Calu3 (cell line): ENCODE measurements around the gene CASR. TPM values are rescaled to one million over a fixed set of nuclear protein-coding genes. Genes with fewer than 3 reads are reported as not detected.

ENCODE experiments used
- BruUV-seq: library from RNA; stranded (reverse); fragments of 400-500 nt; replicated peaks from 2 replicates; lab custom pipeline; 2021; lab: Mats Ljungman, UMichigan
- CTCF ChIA-PET: fragments of 300-600 bp; sonication (Branson Sonifier 250); formaldehyde crosslinking; loops from one replicate; lab custom pipeline; 2022; ENCODE audit warnings: antibody characterized with exemption; lab: Charles Lee
- DNase-seq: peaks from one replicate; pipeline ENCODE4 v3.0.0; 2022
- H3K27ac Mint-ChIP-seq: one replicate; pipeline ENCODE4 v1.8.0; 2022; ENCODE audit warnings: mixed read lengths; ENCODE audit not compliant: unreplicated experiment
- H3K27me3 Mint-ChIP-seq: one replicate; pipeline ENCODE4 v1.8.0; 2022; ENCODE audit warnings: mixed read lengths; ENCODE audit not compliant: unreplicated experiment
- H3K36me3 Mint-ChIP-seq: one replicate; pipeline ENCODE4 v1.8.0; 2022; ENCODE audit warnings: mild to moderate bottlenecking, moderate library complexity, mixed read lengths; ENCODE audit not compliant: insufficient read depth, unreplicated experiment
- H3K4me1 Mint-ChIP-seq: one replicate; pipeline ENCODE4 v1.8.0; 2022; ENCODE audit warnings: mild to moderate bottlenecking, low read depth, mixed read lengths; ENCODE audit not compliant: unreplicated experiment
- H3K4me3 Mint-ChIP-seq: one replicate; pipeline ENCODE4 v1.8.0; 2022; ENCODE audit warnings: mild to moderate bottlenecking, low read depth, moderate library complexity, mixed read lengths; ENCODE audit not compliant: unreplicated experiment
- H3K9me3 Mint-ChIP-seq: one replicate; pipeline ENCODE4 v1.8.0; 2022; ENCODE audit warnings: low read depth, mixed read lengths; ENCODE audit not compliant: unreplicated experiment
- intact Hi-C: fragments of 100-400 bp; cut with micrococcal nuclease; formaldehyde crosslinking; loops from one replicate; pipeline ENCODE4 v1.10.0; 2022; ENCODE audit not compliant: unreplicated experiment
- total RNA-seq: library from RNA; stranded (reverse); gene quantifications from 2 replicates; pipeline ENCODE4 v1.2.3, GENCODE V29; 2022
- TF ChIP-seq, protein P1 (sequence below): fragments of 200-600 bp; IDR thresholded peaks from one replicate; pipeline ENCODE4 v1.8.0; 2022; ENCODE audit warnings: antibody characterized with exemption; ENCODE audit not compliant: unreplicated experiment

CASR gene
- total RNA-seq, 1 experiment from 2014 or later, result 2.3 TPM

DNA sequence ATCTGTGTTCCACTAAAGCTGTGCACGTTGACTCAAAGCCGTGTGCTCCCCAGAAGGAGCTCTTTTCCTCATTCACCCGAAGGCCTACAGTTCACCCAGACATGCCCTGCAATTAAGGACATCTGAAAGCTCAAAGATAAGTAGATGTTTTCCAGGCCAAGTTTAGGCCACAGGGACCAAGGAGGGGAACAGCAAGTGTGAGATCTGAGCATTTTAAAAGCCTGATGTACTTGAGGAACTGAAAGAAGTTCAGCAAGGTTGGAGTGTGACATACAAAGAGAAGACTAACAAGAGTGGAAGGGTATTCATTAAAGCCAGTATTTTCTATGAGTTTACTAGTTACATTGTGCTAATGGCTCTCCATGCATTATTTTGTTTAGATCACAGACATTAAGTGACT, 68.0 kb downstream of the CASR start:
- intact Hi-C loops, result loop anchor here (10.0 kb wide), 3 partner anchors 103 to 397 kb away; no protein-coding TSS in a partner anchor
- H3K4me3 Mint-ChIP-seq, result no peak overlapping the region

DNA sequence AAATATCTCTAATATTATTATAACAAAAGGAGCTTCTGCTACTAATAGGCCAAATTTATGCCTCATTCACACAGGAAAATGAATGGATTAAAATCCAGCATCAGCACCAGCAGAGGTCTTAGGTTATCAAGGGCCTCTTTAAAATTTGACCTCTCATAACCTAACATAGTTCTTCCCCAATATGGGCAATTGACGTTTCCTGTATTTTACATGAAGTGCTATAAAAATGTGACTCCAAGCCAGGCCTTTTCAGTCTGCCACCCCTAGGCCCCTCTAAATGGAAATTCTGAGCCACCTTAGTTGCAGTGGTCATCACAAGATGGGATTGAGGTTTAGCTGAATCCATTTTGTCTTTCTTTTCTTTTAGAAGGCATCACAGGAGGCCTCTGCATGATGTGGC, 70.1 kb downstream of the CASR start:
- no peak overlapping the region for H3K4me3 Mint-ChIP-seq

More for the DNA sequence above, 68.0 kb downstream of the CASR start:
- no peaks in the 10 kb centered on the region for H3K27me3 Mint-ChIP-seq
- no peaks in the 10 kb centered on the region for H3K36me3 Mint-ChIP-seq
- TF ChIP-seq, protein P1, sequence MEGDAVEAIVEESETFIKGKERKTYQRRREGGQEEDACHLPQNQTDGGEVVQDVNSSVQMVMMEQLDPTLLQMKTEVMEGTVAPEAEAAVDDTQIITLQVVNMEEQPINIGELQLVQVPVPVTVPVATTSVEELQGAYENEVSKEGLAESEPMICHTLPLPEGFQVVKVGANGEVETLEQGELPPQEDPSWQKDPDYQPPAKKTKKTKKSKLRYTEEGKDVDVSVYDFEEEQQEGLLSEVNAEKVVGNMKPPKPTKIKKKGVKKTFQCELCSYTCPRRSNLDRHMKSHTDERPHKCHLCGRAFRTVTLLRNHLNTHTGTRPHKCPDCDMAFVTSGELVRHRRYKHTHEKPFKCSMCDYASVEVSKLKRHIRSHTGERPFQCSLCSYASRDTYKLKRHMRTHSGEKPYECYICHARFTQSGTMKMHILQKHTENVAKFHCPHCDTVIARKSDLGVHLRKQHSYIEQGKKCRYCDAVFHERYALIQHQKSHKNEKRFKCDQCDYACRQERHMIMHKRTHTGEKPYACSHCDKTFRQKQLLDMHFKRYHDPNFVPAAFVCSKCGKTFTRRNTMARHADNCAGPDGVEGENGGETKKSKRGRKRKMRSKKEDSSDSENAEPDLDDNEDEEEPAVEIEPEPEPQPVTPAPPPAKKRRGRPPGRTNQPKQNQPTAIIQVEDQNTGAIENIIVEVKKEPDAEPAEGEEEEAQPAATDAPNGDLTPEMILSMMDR, result no peak
- CTCF ChIA-PET, result no interaction called here
- no TSS peak for BruUV-seq
- peaks cover 21% of the 10 kb centered on the region for H3K4me1 Mint-ChIP-seq
- no peak for DNase-seq
- no peaks in the 10 kb centered on the region for H3K9me3 Mint-ChIP-seq
- no peak overlapping the region for H3K27ac Mint-ChIP-seq

DNA sequence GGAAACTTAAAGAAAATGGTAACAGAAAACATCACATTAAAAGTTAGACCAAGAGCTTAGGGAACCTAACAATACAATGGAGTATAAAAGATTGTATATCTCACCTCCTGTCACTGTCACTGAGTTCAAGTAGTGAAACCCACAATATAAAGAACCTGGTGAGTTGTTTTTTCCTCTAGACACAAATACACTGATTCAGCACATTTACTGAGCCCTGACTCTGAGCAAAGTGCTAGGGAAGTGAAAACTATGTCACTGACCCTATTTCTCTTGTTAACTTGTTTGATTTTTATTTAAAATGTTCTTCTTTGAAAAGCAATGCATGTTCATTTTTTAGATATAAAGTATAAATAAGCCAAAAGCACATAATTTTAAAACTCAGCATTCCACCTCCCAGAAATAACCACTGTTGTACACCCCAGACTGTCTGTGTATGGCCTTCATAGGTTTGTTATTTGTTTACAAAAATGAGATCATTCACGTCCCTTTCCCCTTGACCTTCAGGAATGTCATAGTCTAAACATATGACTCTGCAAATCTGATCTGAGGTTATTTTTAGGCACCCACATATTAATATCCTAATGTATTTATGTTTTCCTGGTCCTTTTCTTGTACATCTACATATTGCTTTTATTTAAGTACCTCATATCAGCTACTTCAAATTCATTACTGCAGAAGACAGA, 72.4 kb downstream of the CASR start:
- Mint-ChIP-seq H3K27me3 (no peaks in the 10 kb centered on the region), H3K27ac (no peak overlapping the region), H3K9me3 (no peaks in the 10 kb centered on the region), H3K4me3 (no peak overlapping the region), H3K4me1 (peaks cover 6% of the 10 kb centered on the region), H3K36me3 (no peaks in the 10 kb centered on the region)
- no TSS peak for BruUV-seq
- CTCF ChIA-PET, result no interaction called here
- intact Hi-C loops, result loop anchor here (10.0 kb wide), 3 partner anchors 99 to 401 kb away; no protein-coding TSS in a partner anchor
- DNase-seq, result no peak
- TF ChIP-seq, protein P1, result no peak

More for the DNA sequence above, 70.1 kb downstream of the CASR start:
- H3K4me1 Mint-ChIP-seq, result peaks cover 21% of the 10 kb centered on the region
- TF ChIP-seq, protein P1, result no peak
- BruUV-seq, result no TSS peak
- no peaks in the 10 kb centered on the region for H3K36me3 Mint-ChIP-seq
- DNase-seq, result no peak
- CTCF ChIA-PET, result no interaction called here
- no peaks in the 10 kb centered on the region for H3K9me3 Mint-ChIP-seq
- intact Hi-C loops, result loop anchor here (10.0 kb wide), 3 partner anchors 101 to 399 kb away; no protein-coding TSS in a partner anchor
- H3K27ac Mint-ChIP-seq, result no peak overlapping the region
- no peaks in the 10 kb centered on the region for H3K27me3 Mint-ChIP-seq

DNA sequence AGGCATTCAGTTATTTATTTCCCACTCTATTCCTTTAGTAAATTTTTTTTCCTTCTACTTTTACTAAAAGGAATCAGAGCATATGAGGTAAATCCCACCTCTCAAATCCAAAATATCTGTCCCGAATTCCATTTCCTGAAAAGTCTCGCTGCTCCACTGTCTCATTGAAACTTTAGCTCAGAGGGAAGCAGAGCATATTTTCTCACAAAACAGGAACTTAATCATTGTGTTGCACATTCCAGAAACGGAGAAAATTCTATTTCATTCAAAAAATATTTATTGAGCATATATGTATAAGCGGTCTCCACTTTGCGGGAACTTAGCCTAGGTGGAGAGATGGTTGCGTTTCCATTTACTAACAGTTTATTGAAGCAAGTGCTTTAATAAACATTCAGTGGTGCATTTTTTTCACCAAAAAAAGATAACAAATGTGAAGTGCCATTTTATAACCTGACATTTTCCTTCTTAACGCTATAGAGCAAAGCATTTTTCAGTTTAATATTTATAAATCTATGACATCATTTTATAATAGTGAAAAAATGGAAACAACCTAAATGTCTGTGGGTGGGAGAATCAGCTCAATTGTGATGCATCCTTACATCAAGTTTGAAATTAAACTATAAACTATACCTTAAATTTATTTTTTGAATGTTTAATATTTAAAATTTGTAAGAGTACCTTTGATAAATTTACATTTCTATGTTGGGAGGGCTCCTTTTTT, 74.3 kb downstream of the CASR start:
- intact Hi-C loops, result loop anchor here (1.0 to 10.0 kb wide), 5 partner anchors 97 to 711 kb away; no protein-coding TSS in a partner anchor
- Mint-ChIP-seq H3K36me3 (no peaks in the 10 kb centered on the region), H3K27me3 (no peaks in the 10 kb centered on the region), H3K4me3 (no peak overlapping the region), H3K27ac (no peak overlapping the region), H3K9me3 (no peaks in the 10 kb centered on the region), H3K4me1 (no peaks in the 10 kb centered on the region)
- CTCF ChIA-PET, result interaction anchor here (0.6 to 2.7 kb wide), 6 partner anchors 53 to 457 kb away, joined by 3 to 64 read pairs (median 4); no protein-coding TSS in a partner anchor
- DNase-seq, result no peak
- TF ChIP-seq, protein P1, result no peak
- BruUV-seq, result no TSS peak
